Testis (tissue), 5 donors: Measurements from ENCODE around the gene CYB5RL. TPM values are rescaled to one million over a fixed set of nuclear protein-coding genes. Genes with fewer than 3 reads are reported as not detected.

Source experiments
- DNase-seq: peaks from one replicate; pipeline ENCODE4 v3.0.0-alpha.2; 2019
- H3K27ac ChIP-seq, 2 donors: fragments of 200-600 bp; sonication (generic); one replicate each; pipeline ENCODE4 v1.5.1; 2019
- H3K27me3 ChIP-seq: fragments of 200-600 bp; sonication (generic); one replicate; pipeline ENCODE4 v1.5.1; 2019
- H3K36me3 ChIP-seq: fragments of 200-600 bp; sonication (generic); one replicate; pipeline ENCODE4 v1.5.1; 2017; ENCODE audit warnings: low read depth; ENCODE audit errors: missing control alignments
- H3K4me1 ChIP-seq: fragments of 200-600 bp; sonication (generic); one replicate; pipeline ENCODE4 v1.5.1; 2019
- H3K4me3 ChIP-seq, 2 donors: fragments of 200-600 bp; sonication (generic); one replicate each; pipeline ENCODE4 v1.5.1; 2017 to 2019
- H3K9me3 ChIP-seq: fragments of 200-600 bp; sonication (generic); one replicate; pipeline ENCODE4 v1.5.1; 2017
- POLR2A ChIP-seq: fragments of 450-650 bp; IDR thresholded peaks from one replicate; pipeline ENCODE4 v1.6.1; 2017; ENCODE audit warnings: antibody characterized with exemption, mild to moderate bottlenecking, moderate library complexity
- WGBS, 2 donors: methylation state at CpG; one replicate each; pipeline ENCODE4 v1.1.5; 2018; 5-methylcytosine and 5-hydroxymethylcytosine counted together
- intact Hi-C: fragments of 100-400 bp; cut with DNase I; formaldehyde crosslinking; loops from one replicate; pipeline ENCODE4 v1.15.1; 2023; ENCODE audit warnings: low total_unique reads
- long read RNA-seq, 2 donors: transcript quantifications; one replicate each; lab custom pipeline, GENCODE V29; 2026
- polyA plus RNA-seq: library from polyadenylated mRNA; stranded (reverse); fragments of 350-450 nt; fragmentation: Illumina TruSeq; extraction: RNeasy Lipid Tissue Mini Kit (QIAGEN cat#74804); gene quantifications from one replicate; pipeline ENCODE4 v1.2.3, GENCODE V29; 2014; ENCODE audit warnings: low read depth, low replicate concordance; ENCODE audit not compliant: insufficient read depth
- total RNA-seq, 2 donors: library from RNA; depleted of rRNA; stranded (reverse); fragments of >200 nt; gene quantifications; one replicate each; pipeline ENCODE4 v1.2.3, GENCODE V29; 2016
- TF ChIP-seq, protein P1 (sequence below), 3 experiments: fragments of 450-650 bp in 2 of 3; fragments of 200-600 bp in 1 of 3; sonication (generic) in 1 of 3; IDR thresholded peaks; one replicate each; pipeline ENCODE4 v1.5.1; 2016 to 2019; ENCODE audit warnings: antibody characterized with exemption in 3 of 3, mild to moderate bottlenecking in 2 of 3, moderate library complexity in 1 of 3

Gene CYB5RL
- 10 to 100 TPM in 1 of 2 donors, 1 to 10 TPM in 1; 8.7 to 11.5 TPM for total RNA-seq
- 6.3 TPM for polyA plus RNA-seq
- long read RNA-seq, donor 1: 0 reads
- long read RNA-seq, donor 2: 0 reads

GRCh38 chr1:54199765-54200518 lies at the start of gene CYB5RL, which contains the start of gene MRPL37:
Gene CYB5RL (minus strand): TSS chr1:54200030. CDS start chr1:54195616, 4,414 bp downstream.
Gene MRPL37 (plus strand): TSS chr1:54200167. CDS start chr1:54200244, 77 bp downstream.
- intact Hi-C loops: no loop called here
- Histone ChIP-seq H3K27ac (peak within 1 kb of the TSS; percentile 71 to 79), H3K27me3 (no peaks in the 10 kb centered on the region), H3K4me1 (peaks cover 16% of the 10 kb centered on the region), H3K9me3 (no peaks in the 10 kb centered on the region), H3K36me3 (no peaks in the 10 kb centered on the region), H3K4me3 (peak within 1 kb of the TSS; percentile 72 to 94)
- peak; percentile 98 for DNase-seq
- TF ChIP-seq, protein P1, sequence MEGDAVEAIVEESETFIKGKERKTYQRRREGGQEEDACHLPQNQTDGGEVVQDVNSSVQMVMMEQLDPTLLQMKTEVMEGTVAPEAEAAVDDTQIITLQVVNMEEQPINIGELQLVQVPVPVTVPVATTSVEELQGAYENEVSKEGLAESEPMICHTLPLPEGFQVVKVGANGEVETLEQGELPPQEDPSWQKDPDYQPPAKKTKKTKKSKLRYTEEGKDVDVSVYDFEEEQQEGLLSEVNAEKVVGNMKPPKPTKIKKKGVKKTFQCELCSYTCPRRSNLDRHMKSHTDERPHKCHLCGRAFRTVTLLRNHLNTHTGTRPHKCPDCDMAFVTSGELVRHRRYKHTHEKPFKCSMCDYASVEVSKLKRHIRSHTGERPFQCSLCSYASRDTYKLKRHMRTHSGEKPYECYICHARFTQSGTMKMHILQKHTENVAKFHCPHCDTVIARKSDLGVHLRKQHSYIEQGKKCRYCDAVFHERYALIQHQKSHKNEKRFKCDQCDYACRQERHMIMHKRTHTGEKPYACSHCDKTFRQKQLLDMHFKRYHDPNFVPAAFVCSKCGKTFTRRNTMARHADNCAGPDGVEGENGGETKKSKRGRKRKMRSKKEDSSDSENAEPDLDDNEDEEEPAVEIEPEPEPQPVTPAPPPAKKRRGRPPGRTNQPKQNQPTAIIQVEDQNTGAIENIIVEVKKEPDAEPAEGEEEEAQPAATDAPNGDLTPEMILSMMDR (IDR thresholded peaks at IDR 0.05): peak in 1 of 3 experiments; percentile 22
- no peak for TF ChIP-seq POLR2A
- 0 to 1% methylated on average over 29 to 51 of the region's 51 CpGs for WGBS, 2 donors

DNA sequence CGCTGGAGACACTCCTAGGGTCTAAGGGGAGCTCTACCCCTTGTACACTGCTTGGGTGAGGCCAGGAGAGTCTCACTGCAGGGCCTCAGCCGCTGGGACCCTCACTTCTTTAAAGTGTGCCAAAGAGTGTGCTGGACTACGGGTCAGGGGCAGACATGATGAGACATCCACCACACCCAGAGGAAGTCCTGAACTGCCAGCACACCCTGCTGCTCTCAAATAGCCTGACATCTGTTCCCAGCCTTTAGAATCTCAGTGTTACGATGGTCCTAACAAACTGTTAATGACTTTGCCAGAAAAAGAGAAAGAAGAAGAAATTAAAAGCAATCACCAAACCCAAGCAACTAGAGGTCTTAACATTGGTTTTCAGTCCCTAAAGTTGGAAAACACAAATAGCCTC lies 49.1 kb upstream of the CYB5RL start:
- TF ChIP-seq, protein P1 (IDR thresholded peaks at IDR 0.05): no peak
- no peak for TF ChIP-seq POLR2A
- H3K4me1 ChIP-seq: peaks cover 21% of the 10 kb centered on the region
- intact Hi-C loops: no loop called here
- H3K4me3 ChIP-seq: no peak overlapping the region
- H3K36me3 ChIP-seq: no peaks in the 10 kb centered on the region
- H3K27ac ChIP-seq: peak overlapping the region in 1 of 2 donors; percentile 41
- 55 to 81% methylated on average over 2 to 4 of the region's 4 CpGs for whole genome bisulfite sequencing, 2 donors
- no peaks in the 10 kb centered on the region for H3K9me3 ChIP-seq
- H3K27me3 ChIP-seq: no peaks in the 10 kb centered on the region
- no peak for DNase-seq

DNA sequence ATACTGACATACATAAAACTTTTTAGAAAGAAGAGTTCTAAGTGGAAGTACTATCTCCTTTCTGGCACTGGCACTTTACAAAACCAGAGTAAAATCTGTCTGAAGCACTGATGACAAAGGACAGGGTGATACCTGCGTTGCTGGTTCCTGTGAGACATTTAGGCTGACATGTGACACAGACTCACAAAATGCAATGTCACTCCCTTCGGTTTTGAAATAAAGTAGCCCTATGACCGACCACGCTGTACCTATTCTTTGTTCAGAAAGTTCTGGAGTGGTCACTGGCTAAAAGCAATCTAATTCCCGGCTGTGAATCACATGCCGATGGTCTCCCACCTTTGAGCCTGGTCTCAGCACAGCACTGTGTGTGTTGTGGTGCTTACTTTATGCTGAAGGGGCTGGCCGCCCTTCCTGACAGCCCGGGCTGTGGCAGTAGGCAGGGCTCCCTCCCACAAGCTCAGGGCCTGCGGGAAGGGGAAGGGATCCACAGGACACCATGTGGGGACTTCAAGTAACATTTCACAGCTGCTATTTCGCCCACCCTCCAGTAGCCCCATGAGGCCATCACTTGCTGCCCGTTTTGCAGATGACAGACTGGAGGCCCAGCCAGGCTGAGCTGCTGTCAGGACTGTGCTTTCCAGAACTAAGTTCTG lies 48.2 kb upstream of the CYB5RL start:
- WGBS, 2 donors: 77 to 79% methylated on average over 9 to 11 of the region's 11 CpGs
- Histone ChIP-seq H3K4me1 (peaks cover 18% of the 10 kb centered on the region), H3K36me3 (no peaks in the 10 kb centered on the region), H3K27me3 (no peaks in the 10 kb centered on the region), H3K4me3 (no peak overlapping the region), H3K9me3 (no peaks in the 10 kb centered on the region), H3K27ac (peak overlapping the region; percentile 24 to 41)
- intact Hi-C loops: no loop called here
- TF ChIP-seq, protein P1 (IDR thresholded peaks at IDR 0.05): no peak
- TF ChIP-seq POLR2A: no peak
- no peak for DNase-seq

GRCh38 chr1:54246116-54246721 lies 46.4 kb upstream of the CYB5RL start:
- peaks cover 24% of the 10 kb centered on the region for H3K4me1 ChIP-seq
- no peak for TF ChIP-seq POLR2A
- TF ChIP-seq, protein P1 (IDR thresholded peaks at IDR 0.05): no peak

More at GRCh38 chr1:54246116-54246721, 46.4 kb upstream of the CYB5RL start:
- no peaks in the 10 kb centered on the region for H3K27me3 ChIP-seq
- no peak for DNase-seq
- no peak overlapping the region for H3K4me3 ChIP-seq
- WGBS, 2 donors: 74 to 84% methylated on average over 10 of the region's 10 CpGs
- intact Hi-C loops: no loop called here
- no peaks in the 10 kb centered on the region for H3K36me3 ChIP-seq
- H3K9me3 ChIP-seq: no peaks in the 10 kb centered on the region
- H3K27ac ChIP-seq: no peak overlapping the region
